Stimulated activated CD4-positive, alpha-beta T cell treated with anti-CD3 and anti-CD28 coated beads, TNF-alpha, amount 100 ng/mL, for 4 hours (primary cell): Measurements from ENCODE around the gene IRF8.
"Not testable (repeated sequence)": the region's sequence is repeated elsewhere in the genome, so short reads cannot be mapped to it uniquely, and the experiment has no call there.

Experiments
- DNase-seq, 3 experiments: peaks; one replicate each; pipeline ENCODE4 v3.0.0-alpha.2; 2020; ENCODE audit warnings: low read depth in 3 of 3

The IRF8 gene

DNA sequence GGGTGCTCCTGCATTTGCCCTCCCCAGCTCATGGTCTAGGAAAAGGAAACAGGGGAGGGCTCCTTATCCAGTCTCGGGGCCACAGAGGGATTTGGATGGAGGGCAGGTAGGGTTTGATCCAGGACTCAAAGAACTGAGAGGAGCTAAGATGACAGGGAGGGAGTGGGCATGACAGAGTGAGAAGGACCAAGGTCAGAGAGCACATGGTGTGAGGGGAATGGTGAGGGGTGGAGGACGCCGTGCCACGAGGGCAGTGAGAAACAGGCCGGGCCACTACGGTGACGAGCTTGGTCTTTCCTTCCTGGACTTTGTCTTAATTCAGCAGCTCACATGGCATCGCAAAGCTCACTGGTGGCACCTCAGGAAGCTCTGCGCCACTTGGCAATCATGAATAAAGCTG lies 35.2 kb downstream of the IRF8 start:
- DNase-seq: no peak

DNA sequence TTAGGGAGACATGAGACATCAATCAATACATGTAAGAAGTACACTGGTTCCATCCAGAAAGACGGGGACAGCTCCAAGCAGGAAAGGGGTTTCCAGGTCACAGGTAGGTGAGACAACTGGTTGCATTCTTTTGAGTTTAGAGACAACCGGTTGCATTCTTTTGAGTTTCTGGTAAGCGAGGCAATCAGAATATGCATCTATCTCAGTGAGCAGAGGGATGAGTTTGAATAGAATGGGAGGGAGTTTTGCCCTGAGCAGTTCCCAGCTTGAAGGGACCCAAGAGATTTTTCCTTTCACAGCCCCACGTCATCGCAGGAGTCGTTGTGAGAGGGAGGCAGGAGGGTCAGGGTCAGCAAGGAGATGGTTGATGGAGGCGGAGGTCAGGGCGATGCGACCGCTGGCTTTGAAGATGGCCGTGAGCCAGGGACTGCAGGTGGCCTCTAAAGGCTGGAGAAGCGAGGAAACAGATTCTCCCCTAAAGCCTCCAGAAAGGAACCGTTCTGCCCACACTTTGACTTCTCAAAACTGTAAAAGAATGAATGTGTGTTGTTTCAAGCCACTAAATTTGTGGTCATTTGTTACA lies 36.5 kb downstream of the IRF8 start:
- no peak for DNase-seq

DNA sequence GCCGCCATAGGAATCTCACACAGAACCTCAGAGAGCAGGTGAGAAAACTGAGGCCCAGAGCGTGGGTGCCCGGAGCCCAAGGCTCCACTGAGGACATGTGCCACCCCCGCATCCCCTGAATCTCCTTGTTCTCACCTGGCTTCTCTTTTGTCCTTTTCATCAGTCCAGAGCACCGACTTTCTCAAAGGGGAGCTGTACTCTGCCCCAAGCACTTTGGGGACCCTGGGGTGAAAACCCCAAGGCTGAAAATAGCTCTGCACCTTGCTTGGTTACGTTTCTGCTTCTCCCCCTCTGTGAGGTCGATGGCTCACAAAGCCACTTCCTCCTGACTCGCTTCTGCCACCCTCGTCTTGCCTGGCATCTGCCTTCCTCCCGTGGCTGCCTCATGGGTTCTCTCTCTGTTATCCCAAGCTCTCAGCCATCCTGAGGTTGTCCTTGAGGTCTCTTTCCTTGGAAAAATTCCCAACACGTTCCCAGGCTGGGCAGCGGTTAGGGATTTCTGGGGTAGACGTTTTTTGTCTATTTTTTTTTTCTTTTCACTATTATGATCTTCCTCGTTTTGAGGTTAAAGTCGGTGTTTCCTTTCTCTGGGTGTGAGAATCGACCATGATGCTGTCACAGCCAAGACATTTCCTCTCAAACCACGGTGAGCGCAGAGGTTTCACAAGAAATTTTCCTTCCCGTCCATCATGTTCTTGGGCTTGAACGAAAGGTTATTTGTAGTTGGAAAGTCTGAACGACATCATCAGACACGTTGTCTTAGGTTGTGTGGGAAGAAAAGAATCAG lies 37.2 kb downstream of the IRF8 start:
- peak in 2 of 3 experiments; percentile 54 to 62 for DNase-seq

GRCh38 chr16:85936816-85937215 lies 37.9 kb downstream of the IRF8 start:
- DNase-seq: peak in 1 of 3 experiments; percentile 32

- DNase-seq: no peak
These were observed 41.3 kb downstream of the IRF8 start for GRCh38 chr16:85940214-85940613.

DNA sequence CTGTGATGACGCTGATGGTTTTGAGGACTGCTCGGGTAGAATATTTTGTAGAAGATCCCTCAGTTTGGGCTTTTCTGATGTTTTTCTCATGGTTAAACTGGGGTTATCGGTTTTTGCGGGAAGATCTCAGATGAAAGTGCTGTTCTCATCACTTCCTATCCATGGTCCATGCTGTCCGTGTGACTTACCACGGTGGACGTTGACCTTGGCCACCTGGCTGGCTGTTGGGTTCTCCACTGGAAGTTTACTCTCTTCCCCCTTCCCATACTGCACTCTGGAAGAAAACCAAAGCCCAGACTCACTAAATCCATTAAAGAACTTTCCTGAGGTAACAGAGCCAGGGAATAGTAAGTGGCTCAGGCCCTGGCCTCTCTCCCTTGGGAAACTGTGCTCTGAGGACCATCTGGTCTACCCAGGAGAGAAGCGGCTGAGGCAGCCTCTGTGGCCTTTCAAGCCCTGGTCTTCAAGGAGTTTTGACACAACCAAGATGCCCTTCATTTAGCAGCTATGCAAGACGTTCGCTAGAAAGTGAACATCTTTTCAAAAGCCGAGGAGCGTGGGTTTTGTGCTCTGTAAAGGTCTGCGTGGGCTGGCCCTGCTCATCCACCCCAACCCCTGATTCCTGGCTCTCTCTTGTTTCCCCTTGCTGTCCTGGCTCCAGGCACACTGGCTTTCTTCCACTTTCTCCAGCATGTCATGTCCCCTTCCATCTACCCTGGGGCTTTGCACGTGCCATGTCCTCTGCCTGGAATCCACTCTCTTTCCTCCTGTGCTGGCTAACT lies 43.1 kb downstream of the IRF8 start:
- DNase-seq: no peak

DNA sequence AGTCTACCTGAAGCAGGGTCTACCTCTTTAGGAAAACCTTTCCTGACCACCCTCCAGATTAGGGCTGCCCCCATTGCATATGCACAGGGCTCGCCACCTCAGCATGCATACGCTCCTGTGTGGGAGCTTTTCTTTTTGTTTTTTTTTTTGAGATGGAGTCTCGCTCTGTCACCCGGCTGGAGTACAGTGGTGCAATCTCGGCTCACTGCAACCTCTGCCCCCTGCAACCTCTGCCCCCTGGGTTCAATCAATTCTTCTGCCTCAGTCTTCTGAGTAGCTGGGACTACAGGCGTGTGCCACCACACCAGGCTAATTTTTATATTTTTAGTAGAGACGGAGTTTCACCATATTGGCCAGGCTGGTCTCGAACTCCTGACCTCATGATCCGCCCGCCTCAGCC lies 43.7 kb downstream of the IRF8 start:
- DNase-seq: not testable (repeated sequence)

- DNase-seq: no peak
These were observed 44.7 kb downstream of the IRF8 start for GRCh38 chr16:85943711-85944110.

GRCh38 chr16:85944572-85945423 lies 45.8 kb downstream of the IRF8 start:
- no peak for DNase-seq

DNA sequence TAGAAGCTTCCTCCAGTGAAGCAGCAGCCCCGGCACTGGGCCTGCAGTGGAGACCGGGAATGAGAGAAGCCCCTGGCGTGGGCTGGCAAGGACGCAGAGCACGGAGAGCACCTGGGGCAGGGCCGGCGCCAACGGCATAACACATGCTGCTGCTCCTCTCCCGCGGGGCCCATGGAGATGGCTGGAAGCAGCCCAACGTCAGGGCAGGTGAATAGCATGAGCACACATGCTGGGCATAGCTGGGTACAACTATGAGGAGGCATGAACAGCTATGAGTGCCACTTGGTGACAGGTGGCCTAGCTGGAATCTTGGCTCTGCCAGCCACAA lies 46.4 kb downstream of the IRF8 start:
- DNase-seq: no peak

DNA sequence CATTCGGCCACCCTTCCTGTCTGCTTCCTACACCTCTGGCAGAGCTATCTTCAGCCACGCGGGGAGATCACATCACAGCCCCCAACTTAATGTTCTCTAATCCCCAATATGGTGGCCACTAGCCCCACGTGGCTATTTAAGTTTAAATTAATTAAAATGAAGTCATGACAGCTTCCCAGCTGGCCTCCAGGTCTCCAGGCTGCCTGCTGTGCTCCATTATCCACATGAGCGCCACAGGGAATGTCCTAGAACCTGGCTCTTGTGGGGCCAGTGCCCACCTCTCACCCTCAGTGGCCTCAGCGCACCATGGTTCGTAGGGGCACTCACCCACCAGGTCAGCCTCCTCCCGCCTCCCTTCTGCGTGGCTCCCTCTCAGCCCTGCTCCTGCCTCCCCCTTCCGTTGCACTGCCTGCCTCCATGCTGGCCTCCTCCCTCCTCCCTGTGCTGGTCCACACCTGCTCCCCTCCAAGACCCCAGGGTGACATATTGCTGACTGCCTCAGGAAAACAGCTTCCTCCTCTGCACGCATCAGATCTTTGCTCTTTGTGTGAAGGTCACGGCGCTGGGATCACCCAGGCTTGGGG lies 47.7 kb downstream of the IRF8 start:
- DNase-seq: no peak

GRCh38 chr16:85947230-85948137 lies 48.5 kb downstream of the IRF8 start:
- DNase-seq: peak in 1 of 3 experiments; percentile 44

GRCh38 chr16:85948138-85948509 lies 49.2 kb downstream of the IRF8 start:
- no peak for DNase-seq

- DNase-seq: no peak
These were observed 49.8 kb downstream of the IRF8 start for GRCh38 chr16:85948616-85949265.

DNA sequence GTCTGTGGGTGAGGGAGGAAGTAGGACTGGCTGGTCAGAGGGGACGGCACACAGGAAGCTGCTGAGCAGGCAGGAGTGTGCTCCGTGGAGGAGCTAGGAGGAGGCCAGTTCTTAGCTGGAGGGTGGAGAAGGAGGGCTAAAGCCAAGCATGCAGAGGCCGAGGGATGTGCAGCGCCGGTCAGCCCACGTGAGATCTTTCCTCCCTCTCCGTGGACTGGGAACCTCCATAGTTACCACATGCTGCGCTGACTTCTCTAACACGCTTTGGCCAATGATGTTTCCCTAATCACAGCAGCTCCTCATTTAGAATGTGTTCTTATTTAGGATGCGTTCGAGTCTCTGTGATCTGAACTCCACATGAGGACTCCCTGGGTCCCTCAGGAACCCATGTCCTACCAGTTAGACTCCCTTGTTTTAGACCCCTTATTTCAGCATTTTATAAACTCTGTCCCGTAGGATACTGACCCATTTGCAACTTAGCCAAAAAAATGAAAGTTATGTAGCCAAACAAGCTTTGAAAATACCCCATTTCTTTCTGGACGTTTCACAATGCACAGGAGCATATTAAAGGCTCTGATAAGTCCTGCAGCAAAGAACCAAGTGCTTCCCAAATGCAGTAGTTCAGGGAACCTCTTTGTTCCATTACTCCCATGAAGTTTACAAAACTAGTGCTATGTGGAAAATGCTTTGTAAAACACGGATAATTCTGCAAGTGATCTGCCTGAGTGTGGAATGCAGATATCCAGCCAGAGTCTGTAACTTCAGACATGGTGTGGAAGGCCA lies 51.4 kb downstream of the IRF8 start:
- DNase-seq: no peak

DNA sequence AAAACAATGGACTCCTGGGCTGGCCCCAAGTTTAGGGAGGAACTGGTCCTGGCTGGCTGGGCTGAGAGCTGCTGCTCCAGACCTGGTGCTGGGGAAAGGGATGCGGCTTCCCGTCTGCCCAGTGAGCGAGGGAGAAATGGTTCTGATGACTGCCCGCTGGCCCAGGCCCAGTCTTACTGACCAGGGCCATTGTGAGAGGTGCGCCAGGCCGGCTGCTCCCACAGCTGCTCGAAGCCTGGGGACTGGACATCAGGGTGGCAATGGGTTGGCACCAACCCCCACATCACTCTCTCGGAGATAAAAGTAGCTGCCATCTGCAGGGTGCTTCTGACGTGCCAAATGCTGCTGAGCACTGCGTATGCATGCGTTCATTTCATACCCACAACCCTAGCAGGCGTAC lies 53.2 kb downstream of the IRF8 start:
- no peak for DNase-seq

DNA sequence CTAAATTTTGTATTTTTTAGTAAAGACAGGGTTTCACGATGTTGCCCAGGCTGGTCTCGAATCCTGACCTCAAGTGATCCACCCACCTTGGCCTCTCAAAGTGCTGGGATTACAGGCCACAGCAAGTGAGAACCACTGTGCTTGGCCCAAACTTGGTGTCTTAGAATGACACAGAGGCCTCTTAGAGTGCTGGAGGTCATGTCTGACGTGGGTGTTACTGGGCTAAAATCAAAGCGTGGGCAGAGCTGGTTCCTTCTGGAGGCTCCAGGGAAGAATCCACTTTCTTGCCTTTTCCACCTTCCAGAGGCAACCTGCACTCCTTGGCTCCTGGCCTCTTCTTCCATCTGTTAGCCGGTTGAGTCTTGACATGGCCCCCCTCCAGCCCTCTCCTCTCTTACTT lies 53.8 kb downstream of the IRF8 start:
- DNase-seq: no peak

- DNase-seq: no peak
These were observed 56.1 kb downstream of the IRF8 start for GRCh38 chr16:85954927-85955519.

DNA sequence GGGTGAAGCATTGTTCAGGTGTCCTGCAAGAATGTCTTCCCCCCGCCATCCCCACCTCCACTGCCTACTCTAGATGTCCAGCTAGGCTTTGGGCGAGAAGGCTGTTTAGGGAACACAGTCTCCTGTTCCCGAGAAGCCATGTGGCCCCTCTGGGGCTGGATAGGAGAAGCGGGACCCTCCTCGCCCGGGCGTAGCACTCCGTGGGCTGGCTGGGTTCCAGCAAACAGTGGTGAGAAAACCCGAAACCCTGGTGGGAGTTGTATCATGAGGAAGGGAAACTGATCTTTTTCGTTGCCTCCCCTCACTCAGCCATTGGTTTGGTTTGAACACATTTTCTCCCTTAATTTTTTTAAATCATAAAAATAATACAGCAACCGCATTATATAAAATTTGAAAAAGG lies 56.6 kb downstream of the IRF8 start:
- DNase-seq: no peak
